Mesothelial cell of epicardium (in vitro differentiated cells): Measurements from ENCODE around the gene DNAH7. TPM values are rescaled to one million over a fixed set of nuclear protein-coding genes. Genes with fewer than 3 reads are reported as not detected.

Experiments used
- DNase-seq, 2 experiments: peaks; one replicate each; pipeline ENCODE4 v3.0.0; 2021; ENCODE audit warnings: low spot score in 2 of 2; ENCODE audit not compliant: unreplicated experiment in 2 of 2
- H3K27ac Mint-ChIP-seq: 2 replicates; pipeline ENCODE4 v1.8.0; 2021; ENCODE audit warnings: mixed read lengths
- H3K27me3 Mint-ChIP-seq: 2 replicates; pipeline ENCODE4 v1.8.0; 2021; ENCODE audit warnings: low read depth, mixed read lengths
- H3K36me3 Mint-ChIP-seq: 2 replicates; pipeline ENCODE4 v1.8.0; 2021; ENCODE audit warnings: mixed read lengths
- H3K4me1 Mint-ChIP-seq: 2 replicates; pipeline ENCODE4 v1.8.0; 2021; ENCODE audit warnings: mixed read lengths
- H3K4me3 Mint-ChIP-seq: 2 replicates; pipeline ENCODE4 v1.8.0; 2021; ENCODE audit warnings: mild to moderate bottlenecking, moderate library complexity, mixed read lengths
- H3K9me3 Mint-ChIP-seq: 2 replicates; pipeline ENCODE4 v1.8.0; 2021; ENCODE audit warnings: mixed read lengths
- total RNA-seq: library from RNA; stranded (reverse); gene quantifications from 3 replicates; pipeline ENCODE4 v1.2.1, GENCODE V29; 2021
- TF ChIP-seq, protein P1 (sequence below): fragments of 200-600 bp; sonication (generic); IDR thresholded peaks from one replicate; pipeline ENCODE4 v1.5.0; 2021; ENCODE audit warnings: antibody characterized with exemption; ENCODE audit not compliant: unreplicated experiment

DNAH7 gene
- total RNA-seq, 1 donor from 2014 or later = 0.63 TPM

GRCh38 chr2:195782156-195782555 lies 286.5 kb downstream of the DNAH7 start:
- Mint-ChIP-seq H3K4me3 (no peak overlapping the region), H3K36me3 (no peaks in the 10 kb centered on the region), H3K27ac (no peak overlapping the region), H3K4me1 (no peaks in the 10 kb centered on the region), H3K9me3 (peaks cover 5% of the 10 kb centered on the region), H3K27me3 (no peaks in the 10 kb centered on the region)
- DNase-seq = no peak
- TF ChIP-seq, protein P1, sequence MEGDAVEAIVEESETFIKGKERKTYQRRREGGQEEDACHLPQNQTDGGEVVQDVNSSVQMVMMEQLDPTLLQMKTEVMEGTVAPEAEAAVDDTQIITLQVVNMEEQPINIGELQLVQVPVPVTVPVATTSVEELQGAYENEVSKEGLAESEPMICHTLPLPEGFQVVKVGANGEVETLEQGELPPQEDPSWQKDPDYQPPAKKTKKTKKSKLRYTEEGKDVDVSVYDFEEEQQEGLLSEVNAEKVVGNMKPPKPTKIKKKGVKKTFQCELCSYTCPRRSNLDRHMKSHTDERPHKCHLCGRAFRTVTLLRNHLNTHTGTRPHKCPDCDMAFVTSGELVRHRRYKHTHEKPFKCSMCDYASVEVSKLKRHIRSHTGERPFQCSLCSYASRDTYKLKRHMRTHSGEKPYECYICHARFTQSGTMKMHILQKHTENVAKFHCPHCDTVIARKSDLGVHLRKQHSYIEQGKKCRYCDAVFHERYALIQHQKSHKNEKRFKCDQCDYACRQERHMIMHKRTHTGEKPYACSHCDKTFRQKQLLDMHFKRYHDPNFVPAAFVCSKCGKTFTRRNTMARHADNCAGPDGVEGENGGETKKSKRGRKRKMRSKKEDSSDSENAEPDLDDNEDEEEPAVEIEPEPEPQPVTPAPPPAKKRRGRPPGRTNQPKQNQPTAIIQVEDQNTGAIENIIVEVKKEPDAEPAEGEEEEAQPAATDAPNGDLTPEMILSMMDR = no peak

- DNase-seq = no peak
- TF ChIP-seq, protein P1 = no peak
- Mint-ChIP-seq H3K9me3 (peaks cover 5% of the 10 kb centered on the region), H3K4me3 (no peak overlapping the region), H3K4me1 (no peaks in the 10 kb centered on the region), H3K36me3 (no peaks in the 10 kb centered on the region), H3K27me3 (no peaks in the 10 kb centered on the region), H3K27ac (no peak overlapping the region)
These were observed 289.1 kb downstream of the DNAH7 start for GRCh38 chr2:195779491-195779890.

DNA sequence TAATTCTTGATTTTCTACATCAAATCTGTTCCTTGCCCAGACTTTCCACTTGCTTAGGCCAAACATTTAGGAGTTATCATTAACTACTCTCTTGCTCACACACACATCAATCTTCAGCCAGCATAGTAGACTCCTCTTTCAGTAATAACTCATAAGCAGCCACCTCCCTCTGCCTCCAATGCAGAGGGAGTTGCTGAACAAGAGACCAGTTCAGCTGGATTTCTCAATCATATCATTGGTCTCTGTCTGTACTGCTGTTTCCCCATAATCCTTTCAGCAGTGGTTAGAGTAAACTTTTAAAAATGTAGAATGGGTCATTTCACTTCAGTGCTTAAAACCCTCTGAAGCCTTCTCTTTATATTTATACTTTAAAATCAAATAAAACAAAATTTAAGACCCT lies 298.7 kb downstream of the DNAH7 start:
- Mint-ChIP-seq H3K4me3 (no peak overlapping the region), H3K27ac (no peak overlapping the region), H3K36me3 (no peaks in the 10 kb centered on the region), H3K4me1 (peaks cover 3% of the 10 kb centered on the region), H3K27me3 (no peaks in the 10 kb centered on the region), H3K9me3 (peaks cover 13% of the 10 kb centered on the region)
- no peak for DNase-seq
- TF ChIP-seq, protein P1 = no peak

- no peaks in the 10 kb centered on the region for H3K36me3 Mint-ChIP-seq
These were observed 300.2 kb downstream of the DNAH7 start for GRCh38 chr2:195768431-195768830.

DNA sequence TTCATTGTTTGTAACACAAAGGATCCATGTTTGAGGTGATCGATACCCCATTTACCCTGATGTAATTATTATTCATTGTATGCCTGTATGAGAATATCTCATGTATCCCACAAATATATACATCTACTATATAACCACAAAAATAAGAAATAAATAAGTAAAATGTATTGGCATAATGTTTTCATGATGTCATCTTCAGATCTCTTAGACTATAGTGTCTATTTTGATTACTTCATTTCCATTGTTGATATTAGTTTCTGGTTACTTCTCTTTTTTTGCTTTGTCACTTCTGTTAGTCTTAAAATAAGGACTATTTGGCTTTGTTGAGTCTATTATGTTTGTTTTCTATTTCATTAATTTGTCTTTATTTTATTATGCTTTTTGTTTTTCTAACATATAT lies 301.9 kb downstream of the DNAH7 start:
- DNase-seq = no peak
- Mint-ChIP-seq H3K4me3 (no peak overlapping the region), H3K4me1 (peaks cover 3% of the 10 kb centered on the region), H3K27ac (no peak overlapping the region), H3K36me3 (no peaks in the 10 kb centered on the region), H3K27me3 (no peaks in the 10 kb centered on the region), H3K9me3 (peaks cover 43% of the 10 kb centered on the region)
- TF ChIP-seq, protein P1 = no peak

More at GRCh38 chr2:195768431-195768830, 300.2 kb downstream of the DNAH7 start:
- TF ChIP-seq, protein P1 = no peak
- no peak for DNase-seq
- no peaks in the 10 kb centered on the region for H3K27me3 Mint-ChIP-seq
- no peak overlapping the region for H3K27ac Mint-ChIP-seq
- no peak overlapping the region for H3K4me3 Mint-ChIP-seq
- peaks cover 3% of the 10 kb centered on the region for H3K4me1 Mint-ChIP-seq
- H3K9me3 Mint-ChIP-seq = peaks cover 26% of the 10 kb centered on the region

DNA sequence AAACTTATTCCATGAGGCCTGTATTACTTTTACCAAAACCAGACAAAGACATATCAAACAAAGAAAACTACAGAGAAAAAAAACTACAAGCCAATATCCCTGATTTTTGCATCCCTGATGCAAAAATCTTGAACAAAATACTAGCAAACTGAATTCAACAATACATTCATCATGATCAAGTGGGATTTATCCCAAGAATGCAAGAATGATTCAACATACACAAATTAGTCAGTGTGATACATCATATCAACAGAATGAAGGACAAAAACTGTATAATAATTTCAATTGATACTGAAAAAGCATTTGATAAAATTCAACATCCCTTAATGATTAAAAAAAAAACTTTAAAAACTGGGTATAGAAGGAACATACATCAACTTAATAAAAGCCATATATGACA lies 304.8 kb downstream of the DNAH7 start:
- Mint-ChIP-seq H3K36me3 (no peaks in the 10 kb centered on the region), H3K27ac (no peak overlapping the region), H3K4me3 (no peak overlapping the region), H3K9me3 (peaks cover 53% of the 10 kb centered on the region), H3K4me1 (no peaks in the 10 kb centered on the region), H3K27me3 (no peaks in the 10 kb centered on the region)
- DNase-seq = no peak
- TF ChIP-seq, protein P1 = no peak
